ENCODE data around the gene USP22. TPM values are rescaled to one million over a fixed set of nuclear protein-coding genes. Genes with fewer than 3 reads are reported as not detected.

Gene USP22
- total and polyA plus RNA-seq, 10 of the 15 experiments (the other 5 are each of a cell fraction or from before 2014, with no cell fraction given) = 10.8 to 218 (median 98.8) TPM

GRCh38 chr17:21053056-21053455, 10.2 kb upstream of the USP22 start (continued):
- TF ChIP-seq CBFB (IDR thresholded peaks at IDR 0.05; ENCODE audit: low read depth) (peak; percentile 73; the same call in 1 of the 2 replicates), ATF7 (IDR thresholded peaks at IDR 0.05; ENCODE audit: low read depth) (0 out of 2 replicates have a peak, but pooled peaks have one; percentile 16), RUNX3 (IDR thresholded peaks at IDR 0.05; ENCODE audit: low read length) (peak; percentile 70)

DNA sequence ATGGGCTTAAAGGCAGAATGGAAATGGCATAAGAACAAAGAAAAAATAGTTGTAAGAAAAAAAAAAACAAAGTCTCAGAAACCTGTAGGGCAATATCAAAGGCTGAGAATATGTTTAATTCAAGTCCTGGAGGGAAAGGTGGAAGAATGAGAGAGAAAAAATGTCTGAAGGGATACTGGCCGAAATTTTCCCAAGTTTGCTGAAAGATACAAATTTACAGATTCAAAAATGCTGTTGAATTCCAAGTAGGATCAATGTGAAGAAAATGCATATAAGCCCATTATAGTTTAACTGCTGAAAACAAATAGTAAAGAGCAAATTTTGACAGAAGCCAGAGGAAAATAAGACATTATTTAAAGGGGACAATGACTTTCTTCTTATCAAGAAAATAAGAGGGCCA, 6.6 kb upstream of the USP22 start:
- DNase-seq (ENCODE audit: low read depth, low spot score) (no peak), ATAC-seq (no peak), FAIRE-seq (no peak)
- no TSS peak for BruUV-seq (replicated peaks)
- H3K27me3 ChIP-seq (replicated peaks in 1 of 2; ENCODE audit: control insufficient read depth in 2 of 2, insufficient read depth in 2 of 2, low read length in 1 of 2) = no peaks in the 10 kb centered on the region
- no peak overlapping the region for H3K4me3 ChIP-seq
- no peaks in the 10 kb centered on the region for H3K36me3 ChIP-seq (ENCODE audit: control insufficient read depth in 2 of 2, insufficient read depth in 2 of 2, low read length in 1 of 2)
- H3K79me2 ChIP-seq (ENCODE audit: control insufficient read depth, insufficient read depth, low read length) = no peaks in the 10 kb centered on the region
- 36% methylated on average over 1 of the region's 1 CpG for WGBS (ENCODE audit: insufficient coverage, insufficient replicate concordance, low lambda C conversion rate, missing lambda C conversion rate)
- peaks cover 33% of the 10 kb centered on the region for H3K4me1 ChIP-seq (ENCODE audit: control insufficient read depth, insufficient read depth, low read length)
- ChIA-PET RAD21 (ENCODE audit: unreplicated experiment) (no interaction called here), CTCF (no interaction called here), SMC1A (ENCODE audit: uncharacterized antibody, unreplicated experiment) (no interaction called here), POLR2A (no interaction called here)
- in situ Hi-C loops (cut with MboI) = no loop called here
- TF ChIP-seq, protein P1, sequence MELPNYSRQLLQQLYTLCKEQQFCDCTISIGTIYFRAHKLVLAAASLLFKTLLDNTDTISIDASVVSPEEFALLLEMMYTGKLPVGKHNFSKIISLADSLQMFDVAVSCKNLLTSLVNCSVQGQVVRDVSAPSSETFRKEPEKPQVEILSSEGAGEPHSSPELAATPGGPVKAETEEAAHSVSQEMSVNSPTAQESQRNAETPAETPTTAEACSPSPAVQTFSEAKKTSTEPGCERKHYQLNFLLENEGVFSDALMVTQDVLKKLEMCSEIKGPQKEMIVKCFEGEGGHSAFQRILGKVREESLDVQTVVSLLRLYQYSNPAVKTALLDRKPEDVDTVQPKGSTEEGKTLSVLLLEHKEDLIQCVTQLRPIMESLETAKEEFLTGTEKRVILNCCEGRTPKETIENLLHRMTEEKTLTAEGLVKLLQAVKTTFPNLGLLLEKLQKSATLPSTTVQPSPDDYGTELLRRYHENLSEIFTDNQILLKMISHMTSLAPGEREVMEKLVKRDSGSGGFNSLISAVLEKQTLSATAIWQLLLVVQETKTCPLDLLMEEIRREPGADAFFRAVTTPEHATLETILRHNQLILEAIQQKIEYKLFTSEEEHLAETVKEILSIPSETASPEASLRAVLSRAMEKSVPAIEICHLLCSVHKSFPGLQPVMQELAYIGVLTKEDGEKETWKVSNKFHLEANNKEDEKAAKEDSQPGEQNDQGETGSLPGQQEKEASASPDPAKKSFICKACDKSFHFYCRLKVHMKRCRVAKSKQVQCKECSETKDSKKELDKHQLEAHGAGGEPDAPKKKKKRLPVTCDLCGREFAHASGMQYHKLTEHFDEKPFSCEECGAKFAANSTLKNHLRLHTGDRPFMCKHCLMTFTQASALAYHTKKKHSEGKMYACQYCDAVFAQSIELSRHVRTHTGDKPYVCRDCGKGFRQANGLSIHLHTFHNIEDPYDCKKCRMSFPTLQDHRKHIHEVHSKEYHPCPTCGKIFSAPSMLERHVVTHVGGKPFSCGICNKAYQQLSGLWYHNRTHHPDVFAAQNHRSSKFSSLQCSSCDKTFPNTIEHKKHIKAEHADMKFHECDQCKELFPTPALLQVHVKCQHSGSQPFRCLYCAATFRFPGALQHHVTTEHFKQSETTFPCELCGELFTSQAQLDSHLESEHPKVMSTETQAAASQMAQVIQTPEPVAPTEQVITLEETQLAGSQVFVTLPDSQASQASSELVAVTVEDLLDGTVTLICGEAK (IDR thresholded peaks at IDR 0.05; ENCODE audit: borderline replicate concordance) = no peak
- no peak for TF ChIP-seq YY1 (IDR thresholded peaks at IDR 0.05; ENCODE audit: low read depth, low read length)
- intact Hi-C loops (cut with micrococcal nuclease; ENCODE audit: unreplicated experiment) = no loop called here
- no peak overlapping the region for H2AFZ ChIP-seq (ENCODE audit: control insufficient read depth, low read depth, low read length)
- H4K20me1 ChIP-seq (ENCODE audit: control insufficient read depth, insufficient read depth) = no peaks in the 10 kb centered on the region
- H3K4me2 ChIP-seq (ENCODE audit: control insufficient read depth, insufficient read depth) = no peak overlapping the region
- H3K9me3 ChIP-seq (replicated peaks; ENCODE audit: control insufficient read depth, insufficient read depth, low read length) = no peaks in the 10 kb centered on the region
- no peak overlapping the region for H3K27ac ChIP-seq (ENCODE audit: control insufficient read depth, insufficient read depth)
- no peak overlapping the region for H3K9ac ChIP-seq (ENCODE audit: control insufficient read depth, insufficient read depth, low read length)
